MV-4-11 (cell line): ENCODE data around the gene HNRNPH2.

Source experiments
- DNase-seq: peaks from one replicate; lab custom pipeline; 2025; lab: John Stamatoyannopoulos, UW

The HNRNPH2 gene

DNA sequence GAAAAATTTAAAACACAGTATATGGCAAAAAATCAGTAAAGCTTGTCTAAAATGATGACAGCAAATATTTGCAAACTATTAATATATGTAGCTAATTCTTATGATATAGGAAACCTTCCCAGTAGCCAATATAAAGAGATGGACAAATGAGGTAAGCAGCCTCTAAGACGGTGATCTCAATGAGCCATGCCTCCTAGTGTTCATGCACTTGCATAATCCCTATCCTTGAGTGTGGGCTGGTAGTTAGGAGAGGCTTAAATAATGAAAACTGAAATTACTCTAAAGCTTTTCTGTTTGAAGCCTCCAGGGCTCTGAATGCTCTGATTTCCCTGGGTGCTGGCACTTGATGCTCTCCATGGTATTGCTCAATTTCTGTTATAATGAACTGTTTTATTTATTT is 52.6 kb downstream of the HNRNPH2 start:
- DNase-seq: no peak

GRCh38 chrX:101462892-101463291 is 54.9 kb downstream of the HNRNPH2 start:
- no peak for DNase-seq
